ENCODE data around the gene KLK6.

Gene KLK6

GRCh38 chr19:50969413-50969760 lies at the start of gene KLK6:
TSS of gene KLK6 (minus strand) at chr19:50969591. CDS start at chr19:50968104, 1,487 bp downstream.
- no peak for DNase-seq

GRCh38 chr19:51018745-51019543 lies 49.6 kb upstream of the KLK6 start:
- no peak for DNase-seq

- DNase-seq: no peak
Measured at GRCh38 chr19:51016798-51017683, 47.6 kb upstream of the KLK6 start.

GRCh38 chr19:51015691-51016267 lies 46.4 kb upstream of the KLK6 start:
- DNase-seq: no peak

- DNase-seq: no peak
Measured at GRCh38 chr19:51014242-51014641, 44.9 kb upstream of the KLK6 start.

GRCh38 chr19:51012661-51013190 lies 43.3 kb upstream of the KLK6 start:
- DNase-seq: no peak

- DNase-seq: no peak
Measured at GRCh38 chr19:51010066-51010795, 40.8 kb upstream of the KLK6 start.

- DNase-seq: no peak
Measured at GRCh38 chr19:51009061-51009891, 39.9 kb upstream of the KLK6 start.

GRCh38 chr19:51007488-51007887 lies 38.1 kb upstream of the KLK6 start:
- DNase-seq: no peak

- DNase-seq: no peak
Measured at GRCh38 chr19:51006406-51006805, 37.0 kb upstream of the KLK6 start.

- no peak for DNase-seq
Measured at GRCh38 chr19:51005248-51005647, 35.9 kb upstream of the KLK6 start.

- no peak for DNase-seq
Measured at GRCh38 chr19:51003316-51003715, 33.9 kb upstream of the KLK6 start.

GRCh38 chr19:51002542-51003311 lies 33.3 kb upstream of the KLK6 start:
- no peak for DNase-seq

- DNase-seq: no peak
Measured at GRCh38 chr19:51002089-51002532, 32.7 kb upstream of the KLK6 start.

GRCh38 chr19:51001515-51001914 lies 32.1 kb upstream of the KLK6 start, which contains the start of gene KLK8:
TSS of gene KLK8 (minus strand) at chr19:51001604. CDS start at chr19:51001167, 437 bp downstream.
- DNase-seq: no peak

- no peak for DNase-seq
Measured at GRCh38 chr19:51000981-51001380, 31.6 kb upstream of the KLK6 start.

GRCh38 chr19:51000426-51000825 lies 31.0 kb upstream of the KLK6 start:
- DNase-seq: no peak

- DNase-seq: no peak
Measured at GRCh38 chr19:50998686-50999085, 29.3 kb upstream of the KLK6 start.

- no peak for DNase-seq
Measured at GRCh38 chr19:50998061-50998460, 28.7 kb upstream of the KLK6 start.

- DNase-seq: no peak
Measured at GRCh38 chr19:50994129-50994528, 24.7 kb upstream of the KLK6 start.

GRCh38 chr19:50992666-50993035 lies 23.3 kb upstream of the KLK6 start:
- DNase-seq: no peak

Measured in GOT3 (cell line).